IPS-20b (cell line): ENCODE results near the gene MOGAT3.

Source experiments
- H3K27ac ChIP-seq: one replicate; pipeline ENCODE4 v1.5.1; 2013; ENCODE audit warnings: low read length
- H3K27me3 ChIP-seq: 2 replicates; pipeline ENCODE4 v1.6.1; 2013; ENCODE audit warnings: mild to moderate bottlenecking, low read length, inconsistent platforms; ENCODE audit not compliant: insufficient read depth
- H3K36me3 ChIP-seq: 2 replicates; pipeline ENCODE4 v1.6.1; 2013; ENCODE audit warnings: low read depth, mild to moderate bottlenecking, inconsistent platforms, low read length, moderate library complexity; ENCODE audit not compliant: insufficient read depth
- H3K4me1 ChIP-seq: 2 replicates; pipeline ENCODE4 v1.6.1; 2013; ENCODE audit warnings: mild to moderate bottlenecking, control low read depth, inconsistent platforms, low read length, moderate library complexity; ENCODE audit not compliant: insufficient read depth
- H3K4me3 ChIP-seq: 2 replicates; pipeline ENCODE4 v1.5.1; 2013; ENCODE audit warnings: mild to moderate bottlenecking, low read length, inconsistent platforms
- H3K9ac ChIP-seq: 2 replicates; pipeline ENCODE4 v1.6.1; 2013; ENCODE audit warnings: low read depth, mild to moderate bottlenecking, inconsistent platforms, low read length, moderate library complexity
- H3K9me3 ChIP-seq: 2 replicates; pipeline ENCODE4 v1.6.1; 2013; ENCODE audit warnings: mild to moderate bottlenecking, low read depth, low read length, inconsistent platforms; ENCODE audit not compliant: insufficient read depth

MOGAT3 gene

GRCh38 chr7:101167645-101168411 lies 33.0 kb downstream of the MOGAT3 start:
- Histone ChIP-seq H3K27me3 (peaks cover 95% of the 10 kb centered on the region), H3K4me1 (peaks cover 31% of the 10 kb centered on the region), H3K9me3 (no peaks in the 10 kb centered on the region), H3K27ac (no peak overlapping the region), H3K9ac (no peak overlapping the region), H3K4me3 (peak overlapping the region; percentile 75; the same call in 1 of the 2 replicates), H3K36me3 (no peaks in the 10 kb centered on the region)

GRCh38 chr7:101166909-101167644 lies 33.8 kb downstream of the MOGAT3 start:
- H3K36me3 ChIP-seq = no peaks in the 10 kb centered on the region
- peaks cover 94% of the 10 kb centered on the region for H3K27me3 ChIP-seq
- no peaks in the 10 kb centered on the region for H3K9me3 ChIP-seq
- H3K27ac ChIP-seq = no peak overlapping the region
- H3K9ac ChIP-seq = no peak overlapping the region; the same call in 1 of the 2 replicates
- H3K4me3 ChIP-seq = peak overlapping the region; percentile 75
- H3K4me1 ChIP-seq = peaks cover 34% of the 10 kb centered on the region

GRCh38 chr7:101166648-101166908 lies 34.3 kb downstream of the MOGAT3 start:
- Histone ChIP-seq H3K27ac (no peak overlapping the region), H3K27me3 (peaks cover 92% of the 10 kb centered on the region), H3K4me3 (peak overlapping the region; percentile 75; the same call in 1 of the 2 replicates), H3K4me1 (peaks cover 35% of the 10 kb centered on the region), H3K36me3 (no peaks in the 10 kb centered on the region), H3K9ac (no peak overlapping the region; the same call in 1 of the 2 replicates), H3K9me3 (no peaks in the 10 kb centered on the region)

- Histone ChIP-seq H3K36me3 (no peaks in the 10 kb centered on the region), H3K9ac (no peak overlapping the region), H3K9me3 (no peaks in the 10 kb centered on the region), H3K4me3 (peak overlapping the region; percentile 75), H3K27ac (no peak overlapping the region), H3K4me1 (peaks cover 37% of the 10 kb centered on the region), H3K27me3 (peaks cover 87% of the 10 kb centered on the region)
These were observed 34.7 kb downstream of the MOGAT3 start for GRCh38 chr7:101165958-101166647.

GRCh38 chr7:101165075-101165957 lies 35.5 kb downstream of the MOGAT3 start, which contains the start of gene VGF:
VGF (minus strand) TSS chr7:101165569; CDS start chr7:101164843, 726 bp downstream.
- Histone ChIP-seq H3K9me3 (no peaks in the 10 kb centered on the region), H3K36me3 (no peaks in the 10 kb centered on the region), H3K4me1 (peaks cover 37% of the 10 kb centered on the region), H3K9ac (no peak within 1 kb of the TSS; the same call in 1 of the 2 replicates), H3K27ac (no peak within 1 kb of the TSS), H3K4me3 (peak within 1 kb of the TSS; percentile 75), H3K27me3 (peaks cover 79% of the 10 kb centered on the region)

- H3K4me3 ChIP-seq = peak overlapping the region; percentile 69
- no peak overlapping the region for H3K27ac ChIP-seq
- 0 out of 2 replicates have a peak, but pooled peaks cover under 1% of the 10 kb centered on the region for H3K36me3 ChIP-seq
- H3K9me3 ChIP-seq = no peaks in the 10 kb centered on the region
- H3K4me1 ChIP-seq = peaks cover 30% of the 10 kb centered on the region
- peaks cover 68% of the 10 kb centered on the region for H3K27me3 ChIP-seq
- H3K9ac ChIP-seq = peak overlapping the region; percentile 41; the same call in 1 of the 2 replicates
These were observed 36.6 kb downstream of the MOGAT3 start for GRCh38 chr7:101164071-101164840.

GRCh38 chr7:101163279-101164070 lies 37.4 kb downstream of the MOGAT3 start:
- Histone ChIP-seq H3K4me1 (peaks cover 22% of the 10 kb centered on the region), H3K9ac (peak overlapping the region; percentile 41; the same call in 1 of the 2 replicates), H3K36me3 (peaks cover 7% of the 10 kb centered on the region; the same call in 1 of the 2 replicates), H3K9me3 (no peaks in the 10 kb centered on the region), H3K4me3 (peak overlapping the region; percentile 69), H3K27ac (no peak overlapping the region), H3K27me3 (peaks cover 61% of the 10 kb centered on the region)

GRCh38 chr7:101162551-101163278 lies 38.1 kb downstream of the MOGAT3 start:
- peaks cover 7% of the 10 kb centered on the region; the same call in 1 of the 2 replicates for H3K36me3 ChIP-seq
- H3K27ac ChIP-seq = no peak overlapping the region
- H3K27me3 ChIP-seq = peaks cover 53% of the 10 kb centered on the region
- H3K9me3 ChIP-seq = no peaks in the 10 kb centered on the region
- peaks cover 14% of the 10 kb centered on the region for H3K4me1 ChIP-seq
- peak overlapping the region; percentile 59 for H3K4me3 ChIP-seq
- peak overlapping the region; percentile 54; the same call in 1 of the 2 replicates for H3K9ac ChIP-seq

- peaks cover 15% of the 10 kb centered on the region for H3K4me1 ChIP-seq
- H3K36me3 ChIP-seq = peaks cover 7% of the 10 kb centered on the region; the same call in 1 of the 2 replicates
- no peak overlapping the region for H3K27ac ChIP-seq
- peaks cover 45% of the 10 kb centered on the region for H3K27me3 ChIP-seq
- peak overlapping the region; percentile 54; the same call in 1 of the 2 replicates for H3K9ac ChIP-seq
- H3K9me3 ChIP-seq = no peaks in the 10 kb centered on the region
- peak overlapping the region; percentile 59 for H3K4me3 ChIP-seq
These were observed 39.0 kb downstream of the MOGAT3 start for GRCh38 chr7:101161692-101162471.
